ENCODE data around the gene PKP1.

GRCh38 chr1:201321826-201322390 lies 38.6 kb downstream of the PKP1 start:
- TF ChIP-seq, protein P1, sequence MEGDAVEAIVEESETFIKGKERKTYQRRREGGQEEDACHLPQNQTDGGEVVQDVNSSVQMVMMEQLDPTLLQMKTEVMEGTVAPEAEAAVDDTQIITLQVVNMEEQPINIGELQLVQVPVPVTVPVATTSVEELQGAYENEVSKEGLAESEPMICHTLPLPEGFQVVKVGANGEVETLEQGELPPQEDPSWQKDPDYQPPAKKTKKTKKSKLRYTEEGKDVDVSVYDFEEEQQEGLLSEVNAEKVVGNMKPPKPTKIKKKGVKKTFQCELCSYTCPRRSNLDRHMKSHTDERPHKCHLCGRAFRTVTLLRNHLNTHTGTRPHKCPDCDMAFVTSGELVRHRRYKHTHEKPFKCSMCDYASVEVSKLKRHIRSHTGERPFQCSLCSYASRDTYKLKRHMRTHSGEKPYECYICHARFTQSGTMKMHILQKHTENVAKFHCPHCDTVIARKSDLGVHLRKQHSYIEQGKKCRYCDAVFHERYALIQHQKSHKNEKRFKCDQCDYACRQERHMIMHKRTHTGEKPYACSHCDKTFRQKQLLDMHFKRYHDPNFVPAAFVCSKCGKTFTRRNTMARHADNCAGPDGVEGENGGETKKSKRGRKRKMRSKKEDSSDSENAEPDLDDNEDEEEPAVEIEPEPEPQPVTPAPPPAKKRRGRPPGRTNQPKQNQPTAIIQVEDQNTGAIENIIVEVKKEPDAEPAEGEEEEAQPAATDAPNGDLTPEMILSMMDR (IDR thresholded peaks at IDR 0.05; ENCODE audit: extremely low read depth in 1 of 2, insufficient read depth in 1 of 2, low read depth in 1 of 2, low read length in 2 of 2), result no peak
- TF ChIP-seq JUN (IDR thresholded peaks at IDR 0.05; ENCODE audit: borderline replicate concordance, insufficient read depth, insufficient read length, low read depth), result no peak
- TF ChIP-seq POLR2A (IDR thresholded peaks at IDR 0.05; ENCODE audit: low read depth, low read length), result no peak
